Measurements from ENCODE around the gene DBNL.

The DBNL gene

DNA sequence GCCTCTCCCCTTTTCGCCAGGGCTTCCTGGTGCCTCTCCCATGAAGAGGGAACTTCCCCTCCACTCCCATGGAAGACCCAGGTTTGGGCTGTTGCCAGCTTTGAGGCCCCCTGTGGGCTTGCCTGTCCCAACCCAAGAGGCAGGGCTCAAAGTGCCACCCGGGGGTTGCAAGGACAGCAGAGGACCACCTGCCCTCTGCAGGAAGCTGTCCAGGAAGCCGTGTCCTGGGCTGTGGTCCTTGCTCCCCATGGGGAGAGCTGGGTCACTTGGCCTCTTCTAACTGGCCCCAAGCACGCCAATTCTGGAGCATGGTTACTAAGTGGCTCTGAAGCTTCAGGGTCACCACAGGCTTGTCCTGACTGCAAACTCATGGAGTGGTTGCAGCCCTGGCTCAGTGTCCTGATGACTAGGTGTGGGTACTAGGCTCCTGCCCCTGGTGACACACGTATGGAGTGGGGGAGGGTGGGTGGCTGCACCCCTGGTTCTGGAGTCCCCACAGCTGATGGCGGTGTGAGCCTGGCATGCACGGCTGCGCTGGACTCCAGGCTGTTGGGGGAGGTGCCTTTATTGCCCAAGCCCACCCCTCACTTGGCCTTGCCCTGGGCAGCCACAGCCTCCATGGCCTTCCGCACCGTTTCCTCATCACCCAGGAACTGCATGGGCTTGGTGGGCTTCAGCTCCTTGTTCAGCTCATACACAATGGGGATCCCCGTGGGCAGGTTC lies 17.8 kb downstream of the DBNL start:
- Histone ChIP-seq H2AFZ (ENCODE audit: low read depth, low read length, severe bottlenecking) (no peak overlapping the region), H3K36me3 (ENCODE audit: low read length) (peaks cover 14% of the 10 kb centered on the region; the same call in 1 of the 2 replicates), H4K20me1 (ENCODE audit: low read depth, low read length) (no peaks in the 10 kb centered on the region; the same call in 1 of the 2 replicates), H3K4me2 (ENCODE audit: low read depth, low read length, poor library complexity, severe bottlenecking) (no peak overlapping the region), H3K9ac (ENCODE audit: low read length) (no peak overlapping the region), H3K79me2 (ENCODE audit: insufficient read depth, low read length) (no peaks in the 10 kb centered on the region), H3K9me2 (replicated peaks; ENCODE audit: insufficient read depth, low read length) (no peaks in the 10 kb centered on the region), H3K4me3 (ENCODE audit: insufficient read depth, low read length, poor library complexity, severe bottlenecking) (no peak overlapping the region), H3F3A (ENCODE audit: insufficient read depth) (0 out of 2 replicates have a peak, but pooled peaks cover 6% of the 10 kb centered on the region), H3K27ac (ENCODE audit: low read depth, low read length) (no peak overlapping the region), H3K9me3 (ENCODE audit: insufficient read depth, low read length) (no peaks in the 10 kb centered on the region), H3K27me3 (ENCODE audit: low read length) (no peaks in the 10 kb centered on the region)
- no peak for TF ChIP-seq EZH2phosphoT487 (conservative IDR thresholded peaks at IDR 0.05; ENCODE audit: low read length)
- TF ChIP-seq, protein P1, sequence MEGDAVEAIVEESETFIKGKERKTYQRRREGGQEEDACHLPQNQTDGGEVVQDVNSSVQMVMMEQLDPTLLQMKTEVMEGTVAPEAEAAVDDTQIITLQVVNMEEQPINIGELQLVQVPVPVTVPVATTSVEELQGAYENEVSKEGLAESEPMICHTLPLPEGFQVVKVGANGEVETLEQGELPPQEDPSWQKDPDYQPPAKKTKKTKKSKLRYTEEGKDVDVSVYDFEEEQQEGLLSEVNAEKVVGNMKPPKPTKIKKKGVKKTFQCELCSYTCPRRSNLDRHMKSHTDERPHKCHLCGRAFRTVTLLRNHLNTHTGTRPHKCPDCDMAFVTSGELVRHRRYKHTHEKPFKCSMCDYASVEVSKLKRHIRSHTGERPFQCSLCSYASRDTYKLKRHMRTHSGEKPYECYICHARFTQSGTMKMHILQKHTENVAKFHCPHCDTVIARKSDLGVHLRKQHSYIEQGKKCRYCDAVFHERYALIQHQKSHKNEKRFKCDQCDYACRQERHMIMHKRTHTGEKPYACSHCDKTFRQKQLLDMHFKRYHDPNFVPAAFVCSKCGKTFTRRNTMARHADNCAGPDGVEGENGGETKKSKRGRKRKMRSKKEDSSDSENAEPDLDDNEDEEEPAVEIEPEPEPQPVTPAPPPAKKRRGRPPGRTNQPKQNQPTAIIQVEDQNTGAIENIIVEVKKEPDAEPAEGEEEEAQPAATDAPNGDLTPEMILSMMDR (IDR thresholded peaks at IDR 0.05; ENCODE audit: insufficient read depth, low read length, poor library complexity, severe bottlenecking), result no peak

DNA sequence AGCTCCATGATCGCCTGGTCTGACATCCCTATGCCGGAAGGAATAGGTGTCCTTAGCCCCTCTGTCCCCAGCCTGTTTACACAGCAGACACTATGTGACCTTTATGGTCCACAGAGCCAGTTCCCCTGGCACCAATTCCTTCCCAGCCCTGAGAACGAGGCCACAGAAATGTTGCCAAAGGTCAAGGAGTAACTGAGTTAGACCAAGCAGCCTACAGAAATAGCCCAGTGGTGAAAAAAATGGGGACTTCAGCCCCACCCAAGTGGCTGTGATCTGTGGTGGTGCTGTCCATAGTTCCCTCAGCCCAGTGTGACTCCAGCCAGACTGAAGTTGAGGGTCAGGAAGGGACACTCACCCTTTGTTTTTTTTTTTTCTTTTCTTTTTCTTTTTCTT lies 18.4 kb downstream of the DBNL start:
- no peaks in the 10 kb centered on the region for H3K27me3 ChIP-seq (ENCODE audit: low read length)
- H3K4me3 ChIP-seq (ENCODE audit: insufficient read depth, low read length, poor library complexity, severe bottlenecking), result no peak overlapping the region
- TF ChIP-seq, protein P1 (IDR thresholded peaks at IDR 0.05; ENCODE audit: insufficient read depth, low read length, poor library complexity, severe bottlenecking), result no peak
- no peak for TF ChIP-seq EZH2phosphoT487 (conservative IDR thresholded peaks at IDR 0.05; ENCODE audit: low read length)
- H3F3A ChIP-seq (ENCODE audit: insufficient read depth), result 0 out of 2 replicates have a peak, but pooled peaks cover 6% of the 10 kb centered on the region
- no peaks in the 10 kb centered on the region for H3K79me2 ChIP-seq (ENCODE audit: insufficient read depth, low read length)
- H3K9me3 ChIP-seq (ENCODE audit: insufficient read depth, low read length), result no peaks in the 10 kb centered on the region
- no peak overlapping the region for H3K9ac ChIP-seq (ENCODE audit: low read length)
- H2AFZ ChIP-seq (ENCODE audit: low read depth, low read length, severe bottlenecking), result no peak overlapping the region
- H3K36me3 ChIP-seq (ENCODE audit: low read length), result peaks cover 12% of the 10 kb centered on the region; the same call in 1 of the 2 replicates
- H3K9me2 ChIP-seq (replicated peaks; ENCODE audit: insufficient read depth, low read length), result no peaks in the 10 kb centered on the region
- H3K27ac ChIP-seq (ENCODE audit: low read depth, low read length), result no peak overlapping the region
- no peaks in the 10 kb centered on the region; the same call in 1 of the 2 replicates for H4K20me1 ChIP-seq (ENCODE audit: low read depth, low read length)
- H3K4me2 ChIP-seq (ENCODE audit: low read depth, low read length, poor library complexity, severe bottlenecking), result no peak overlapping the region

DNA sequence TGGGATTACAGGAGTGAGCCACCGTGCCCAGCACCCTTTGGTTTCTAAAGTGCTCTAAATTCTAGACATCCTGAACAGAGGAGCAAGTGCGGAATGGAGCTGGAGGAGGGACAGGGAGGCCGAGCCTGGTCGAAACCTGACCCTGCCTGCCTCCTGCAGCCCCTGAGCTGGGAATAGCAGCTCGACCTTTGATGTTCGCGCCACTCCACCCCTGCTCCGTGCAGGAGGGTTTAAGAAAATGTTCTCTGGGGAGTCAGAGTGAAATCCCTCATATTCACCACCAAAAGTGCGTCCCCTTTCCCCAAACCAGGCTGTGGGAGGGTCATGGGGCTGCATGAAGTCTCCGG lies 19.0 kb downstream of the DBNL start:
- Histone ChIP-seq H4K20me1 (ENCODE audit: low read depth, low read length) (no peaks in the 10 kb centered on the region; the same call in 1 of the 2 replicates), H3K27me3 (ENCODE audit: low read length) (no peaks in the 10 kb centered on the region), H3K9me3 (ENCODE audit: insufficient read depth, low read length) (no peaks in the 10 kb centered on the region), H3K79me2 (ENCODE audit: insufficient read depth, low read length) (no peaks in the 10 kb centered on the region), H3K9ac (ENCODE audit: low read length) (no peak overlapping the region), H2AFZ (ENCODE audit: low read depth, low read length, severe bottlenecking) (no peak overlapping the region), H3K4me2 (ENCODE audit: low read depth, low read length, poor library complexity, severe bottlenecking) (no peak overlapping the region), H3K27ac (ENCODE audit: low read depth, low read length) (no peak overlapping the region), H3K4me3 (ENCODE audit: insufficient read depth, low read length, poor library complexity, severe bottlenecking) (no peak overlapping the region), H3K9me2 (replicated peaks; ENCODE audit: insufficient read depth, low read length) (no peaks in the 10 kb centered on the region), H3F3A (ENCODE audit: insufficient read depth) (peaks cover 6% of the 10 kb centered on the region; the same call in 1 of the 2 replicates), H3K36me3 (ENCODE audit: low read length) (peaks cover 11% of the 10 kb centered on the region; the same call in 1 of the 2 replicates)
- TF ChIP-seq EZH2phosphoT487 (conservative IDR thresholded peaks at IDR 0.05; ENCODE audit: low read length), result no peak
- TF ChIP-seq, protein P1 (IDR thresholded peaks at IDR 0.05; ENCODE audit: insufficient read depth, low read length, poor library complexity, severe bottlenecking), result no peak

Data from SU-DHL-6 (cell line).